Heart left ventricle (tissue), 16 donors: ENCODE data around the gene PPP1R1C. TPM values are rescaled to one million over a fixed set of nuclear protein-coding genes. Genes with fewer than 3 reads are reported as not detected.

Experiments used
- ATAC-seq, 4 donors: fragments of 200-7000 bp; cut with Tn5 transposase; one replicate each; pipeline ENCODE4 v1.9.1; 2020 to 2022; ENCODE audit warnings: moderate library complexity in 4 of 4, mild to moderate bottlenecking in 3 of 4, moderate number of reproducible peaks in 1 of 4
- DNase-seq, 5 donors: peaks; one replicate each; pipeline ENCODE4 v3.0.0-alpha.2; 2020
- H3K27ac ChIP-seq, 12 donors: fragments of 200-600 bp; sonication (generic) in 4 of 12; one replicate each; pipeline versions ENCODE4 v1.5.0 to v1.8.0; 2016 to 2022; ENCODE audit warnings: mild to moderate bottlenecking in 2 of 12
- H3K27me3 ChIP-seq, 9 donors: fragments of 200-600 bp; sonication (generic) in 2 of 9; one replicate each; pipeline versions ENCODE4 v1.5.1 to v1.8.0; 2016 to 2022; ENCODE audit warnings: mild to moderate bottlenecking in 3 of 9
- H3K36me3 ChIP-seq, 9 donors: fragments of 200-600 bp; sonication (generic) in 2 of 9; one replicate each; pipeline versions ENCODE4 v1.5.0 to v1.8.0; 2018 to 2022; ENCODE audit warnings: mild to moderate bottlenecking in 2 of 9
- H3K4me1 ChIP-seq, 12 donors: fragments of 200-600 bp; sonication (generic) in 4 of 12; one replicate each; pipeline versions ENCODE4 v1.5.0 to v1.8.0; 2016 to 2022; ENCODE audit warnings: mild to moderate bottlenecking in 3 of 12
- H3K4me3 ChIP-seq, 12 donors: fragments of 200-600 bp; sonication (generic) in 4 of 12; one replicate each; pipeline versions ENCODE4 v1.5.0 to v1.8.0; 2017 to 2022; ENCODE audit warnings: mild to moderate bottlenecking in 9 of 12, moderate library complexity in 4 of 12
- H3K9me3 ChIP-seq, 12 donors: fragments of 200-600 bp; sonication (generic) in 4 of 12; one replicate each; pipeline versions ENCODE4 v1.5.0 to v1.8.0; 2016 to 2022; ENCODE audit warnings: mild to moderate bottlenecking in 1 of 12
- CTCF ChIP-seq, 12 donors: fragments of 200-600 bp; sonication (generic) in 4 of 12; IDR thresholded peaks; one replicate each; pipeline versions ENCODE4 v1.5.0 to v1.8.0; 2018 to 2022; ENCODE audit warnings: antibody characterized with exemption in 12 of 12, mild to moderate bottlenecking in 5 of 12
- POLR2A ChIP-seq, 2 donors: fragments of 450-650 bp; IDR thresholded peaks; one replicate each; pipeline ENCODE4 v1.6.1; 2017; ENCODE audit warnings: antibody characterized with exemption in 2 of 2, mild to moderate bottlenecking in 2 of 2, moderate library complexity in 2 of 2
- WGBS, 4 donors: extraction: QIAGEN DNeasy Blood & Tissue Kit in 2 of 4; methylation state at CpG; one replicate each; pipeline versions ENCODE4 v1.1.5 to v1.1.7; 2013 to 2018; 5-methylcytosine and 5-hydroxymethylcytosine counted together
- intact Hi-C, 10 donors: fragments of 100-400 bp; cut with DNase I; formaldehyde crosslinking; loops; one replicate each; pipeline versions ENCODE4 v1.11.1 to v1.14.2; 2022
- polyA plus RNA-seq, 2 donors: library from polyadenylated mRNA; stranded (reverse); fragments of 200-250 nt; gene quantifications; one replicate each; pipeline ENCODE4 v1.2.3, GENCODE V29; 2013
- total RNA-seq, 9 donors: library from RNA; depleted of rRNA in 2 of 9; stranded (reverse); fragments of >200 nt in 2 of 9; fragmentation: NEBNext Ultra II Directional in 3 of 9; extraction: Animal tissue kit (Norgen Biotek cat#: 25700) in 3 of 9; gene quantifications; one replicate each; pipeline versions ENCODE4 v1.1.0 to v1.2.4, GENCODE V29; 2016 to 2023
- donor health status: ischemic (EF 13 %, LVEDD 7.1; RV severe dilation, severe dysfunction).
- donor health status: healthy with polysubstance abuse.
- donor health status: DM: no; HTN: yes; CAD: no.
- donor health status: DM: no; HTN: no; CAD: no.
- donor health status: ischemic (EF 25% LVEDD 6.9; RV normal size, moderate dysfunction).
- donor health status: ischemic (EF 25% LVEDD 5.7; RV mildly dilated, moderate dysfunction).
- donor health status: healthy.
- donor health status: DM: yes; HTN: yes; CAD: no.
- donor health status: ischemic (EF 35%, LVEDD 5.7; RV mildly dilated, moderate dysfunction).
- donor health status: nonischemic (EF 11% LVEDD 7.7; RV severe dilation, severe dysfunction).
- donor health status: DM: yes; HTN: yes; CAD: no.
- donor health status: PGD.
- donor health status: ischemic (EF 29% LVEDD 5.4; RV normal size, mild dysfunction).
- donor health status: nonischemic (EF 23%, LVEDD 6.1; RV moderate dilation, normal function).

PPP1R1C gene
- total and polyA plus RNA-seq, 11 donors, result 2.9 to 44.5 (median 21.0) TPM

- intact Hi-C loops, result no loop called here
- no peak for TF ChIP-seq POLR2A (IDR thresholded peaks at IDR 0.05)
- TF ChIP-seq CTCF (IDR thresholded peaks at IDR 0.05), result no peak
- no peak for ATAC-seq
- Histone ChIP-seq H3K27ac (no peak overlapping the region), H3K36me3 (no peaks in the 10 kb centered on the region), H3K4me3 (no peak overlapping the region), H3K4me1 (no peaks in the 10 kb centered on the region), H3K27me3 (no peaks in the 10 kb centered on the region), H3K9me3 (no peaks in the 10 kb centered on the region)
- DNase-seq, result no peak
- WGBS, 4 donors, result 78 to 83% (median 81%) methylated on average over 5 of the region's 5 CpGs
Observed at GRCh38 chr2:181944164-181944913, 41.3 kb upstream of the PPP1R1C start.

- intact Hi-C loops, result no loop called here
- Histone ChIP-seq H3K36me3 (no peaks in the 10 kb centered on the region), H3K4me1 (no peaks in the 10 kb centered on the region), H3K27me3 (no peaks in the 10 kb centered on the region), H3K27ac (no peak overlapping the region), H3K9me3 (no peaks in the 10 kb centered on the region), H3K4me3 (no peak overlapping the region)
- TF ChIP-seq POLR2A (IDR thresholded peaks at IDR 0.05) (no peak), CTCF (IDR thresholded peaks at IDR 0.05) (no peak)
- WGBS, 4 donors, result 93 to 97% (median 96%) methylated on average over 8 of the region's 8 CpGs
- ATAC-seq (no peak), DNase-seq (no peak)
Observed at GRCh38 chr2:181944914-181945291, 40.8 kb upstream of the PPP1R1C start.

GRCh38 chr2:181946444-181947127 lies 39.1 kb upstream of the PPP1R1C start:
- H3K9me3 ChIP-seq, result no peaks in the 10 kb centered on the region
- no peaks in the 10 kb centered on the region for H3K36me3 ChIP-seq
- no peak overlapping the region for H3K27ac ChIP-seq
- DNase-seq (no peak), ATAC-seq (no peak)
- 82 to 92% (median 91%) methylated on average over 1 of the region's 1 CpG for WGBS, 4 donors
- H3K27me3 ChIP-seq, result no peaks in the 10 kb centered on the region
- H3K4me1 ChIP-seq, result no peaks in the 10 kb centered on the region
- H3K4me3 ChIP-seq, result no peak overlapping the region
- TF ChIP-seq POLR2A (IDR thresholded peaks at IDR 0.05) (no peak), CTCF (IDR thresholded peaks at IDR 0.05) (no peak)
- intact Hi-C loops, result no loop called here

- no peak overlapping the region for H3K4me3 ChIP-seq
- ATAC-seq (no peak), DNase-seq (no peak)
- no peaks in the 10 kb centered on the region for H3K36me3 ChIP-seq
- H3K27me3 ChIP-seq, result no peaks in the 10 kb centered on the region
- no peak for TF ChIP-seq CTCF (IDR thresholded peaks at IDR 0.05)
- TF ChIP-seq POLR2A (IDR thresholded peaks at IDR 0.05), result no peak
- H3K9me3 ChIP-seq, result no peaks in the 10 kb centered on the region
- intact Hi-C loops, result no loop called here
- no peaks in the 10 kb centered on the region for H3K4me1 ChIP-seq
- no peak overlapping the region for H3K27ac ChIP-seq
Observed at GRCh38 chr2:181947273-181947672, 38.4 kb upstream of the PPP1R1C start.
